MM.1S (cell line): ENCODE results near the gene ARHGAP26.

Experiments
- DNase-seq: peaks from one replicate; pipeline ENCODE4 v3.0.0-alpha.2; 2015
- H2AFZ ChIP-seq: fragments of 300-600 bp; sonication (generic); 2 replicates; pipeline ENCODE4 v1.6.0; 2016; ENCODE audit warnings: antibody characterized with exemption, low read length
- H3F3A ChIP-seq: fragments of 300-600 bp; sonication (generic); 2 replicates; pipeline ENCODE4 v1.6.1; 2016; ENCODE audit warnings: mild to moderate bottlenecking, antibody characterized with exemption, low read length, moderate library complexity, mixed read lengths; ENCODE audit not compliant: insufficient read depth
- H3K27ac ChIP-seq: fragments of 300-600 bp; sonication (generic); 2 replicates; pipeline ENCODE4 v1.5.1; 2016; ENCODE audit warnings: mild to moderate bottlenecking, low read length
- H3K27me3 ChIP-seq: fragments of 300-600 bp; sonication (generic); replicated peaks from 2 replicates; pipeline ENCODE4 v1.6.0; 2016; ENCODE audit warnings: low read length; ENCODE audit not compliant: insufficient read depth
- H3K36me3 ChIP-seq: fragments of 300-600 bp; sonication (generic); replicated peaks from 2 replicates; pipeline ENCODE4 v1.6.1; 2016; ENCODE audit warnings: mild to moderate bottlenecking, low read length, mixed read lengths; ENCODE audit not compliant: insufficient read depth
- H3K4me1 ChIP-seq: fragments of 300-600 bp; sonication (generic); 2 replicates; pipeline ENCODE4 v1.6.1; 2016; ENCODE audit warnings: low read length, mixed read lengths
- H3K4me2 ChIP-seq: fragments of 300-600 bp; sonication (generic); 2 replicates; pipeline ENCODE4 v1.6.0; 2016; ENCODE audit warnings: low read depth, low read length
- H3K4me3 ChIP-seq: fragments of 300-600 bp; sonication (generic); 2 replicates; pipeline ENCODE4 v1.5.1; 2016; ENCODE audit warnings: low read length, mixed read lengths
- H3K79me2 ChIP-seq: fragments of 300-600 bp; sonication (generic); 2 replicates; pipeline ENCODE4 v1.6.1; 2016; ENCODE audit warnings: mixed run types, low read length, mixed read lengths
- H3K9ac ChIP-seq: fragments of 300-600 bp; sonication (generic); 2 replicates; pipeline ENCODE4 v1.6.1; 2016; ENCODE audit warnings: low read length, mixed read lengths
- H3K9me2 ChIP-seq: fragments of 300-600 bp; sonication (generic); replicated peaks from 2 replicates; pipeline ENCODE4 v1.6.1; 2016; ENCODE audit warnings: mild to moderate bottlenecking, low read length, mixed read lengths; ENCODE audit not compliant: insufficient read depth
- H3K9me3 ChIP-seq: fragments of 300-600 bp; sonication (generic); replicated peaks from 2 replicates; pipeline ENCODE4 v1.6.1; 2016; ENCODE audit warnings: mild to moderate bottlenecking, low read length, mixed read lengths; ENCODE audit not compliant: insufficient read depth
- H4K20me1 ChIP-seq: fragments of 300-600 bp; sonication (generic); 2 replicates; pipeline ENCODE4 v1.6.1; 2016; ENCODE audit warnings: mild to moderate bottlenecking, low read length, moderate library complexity, mixed read lengths; ENCODE audit not compliant: insufficient read depth
- CTCF ChIP-seq: fragments of 300-600 bp; sonication (generic); IDR thresholded peaks from 2 replicates; pipeline ENCODE4 v1.5.1; 2016; ENCODE audit warnings: antibody characterized with exemption, low read length, mixed read lengths
- EZH2 ChIP-seq: fragments of 300-600 bp; sonication (generic); optimal IDR thresholded peaks from 2 replicates; pipeline ENCODE3; 2017; ENCODE audit warnings: low read depth, mild to moderate bottlenecking, antibody characterized with exemption, low read length, mixed read lengths
- EZH2phosphoT487 ChIP-seq: fragments of 300-600 bp; sonication (generic); IDR thresholded peaks from 2 replicates; pipeline ENCODE4 v1.6.1; 2018; ENCODE audit warnings: antibody characterized with exemption, low read length

ARHGAP26 gene

GRCh38 chr5:142881076-142881783 is 111.1 kb downstream of the ARHGAP26 start:
- DNase-seq, result no peak
- TF ChIP-seq CTCF (no peak), EZH2 (no peak), EZH2phosphoT487 (no peak)
- H3K4me1 ChIP-seq, result no peaks in the 10 kb centered on the region
- H3K36me3 ChIP-seq, result no peaks in the 10 kb centered on the region
- H3K79me2 ChIP-seq, result no peaks in the 10 kb centered on the region
- H3K9me2 ChIP-seq, result no peaks in the 10 kb centered on the region
- no peak overlapping the region for H2AFZ ChIP-seq
- H3K9me3 ChIP-seq, result no peaks in the 10 kb centered on the region
- no peaks in the 10 kb centered on the region for H3K27me3 ChIP-seq
- H3K27ac ChIP-seq, result no peak overlapping the region
- no peak overlapping the region for H3K4me2 ChIP-seq
- H4K20me1 ChIP-seq, result no peaks in the 10 kb centered on the region
- no peaks in the 10 kb centered on the region for H3F3A ChIP-seq
- no peak overlapping the region for H3K4me3 ChIP-seq
- H3K9ac ChIP-seq, result no peak overlapping the region

- Histone ChIP-seq H3K4me2 (no peak overlapping the region), H3K4me3 (no peak overlapping the region), H3K4me1 (no peaks in the 10 kb centered on the region), H3K79me2 (no peaks in the 10 kb centered on the region), H3K9me3 (no peaks in the 10 kb centered on the region), H4K20me1 (no peaks in the 10 kb centered on the region), H3K9me2 (no peaks in the 10 kb centered on the region), H3K27me3 (no peaks in the 10 kb centered on the region), H3K36me3 (no peaks in the 10 kb centered on the region), H2AFZ (no peak overlapping the region), H3K27ac (no peak overlapping the region), H3K9ac (no peak overlapping the region), H3F3A (no peaks in the 10 kb centered on the region)
- no peak for TF ChIP-seq EZH2
- DNase-seq, result no peak
Observed at GRCh38 chr5:142881784-142882126, 111.6 kb downstream of the ARHGAP26 start.

GRCh38 chr5:142883025-142883424 is 112.8 kb downstream of the ARHGAP26 start:
- Histone ChIP-seq H4K20me1 (no peaks in the 10 kb centered on the region), H3K4me2 (no peak overlapping the region)

More at GRCh38 chr5:142883025-142883424, 112.8 kb downstream of the ARHGAP26 start:
- Histone ChIP-seq H3K9me2 (no peaks in the 10 kb centered on the region), H3F3A (no peaks in the 10 kb centered on the region), H3K4me1 (no peaks in the 10 kb centered on the region), H3K9ac (no peak overlapping the region), H3K9me3 (no peaks in the 10 kb centered on the region), H2AFZ (no peak overlapping the region), H3K27ac (no peak overlapping the region), H3K79me2 (no peaks in the 10 kb centered on the region), H3K36me3 (no peaks in the 10 kb centered on the region), H3K27me3 (no peaks in the 10 kb centered on the region), H3K4me3 (no peak overlapping the region)
- DNase-seq, result no peak
- no peak for TF ChIP-seq EZH2
- no peak for TF ChIP-seq EZH2phosphoT487
- TF ChIP-seq CTCF, result no peak
